ENCODE measurements around the gene NUDT14.

GRCh38 chr14:105149146-105149781 is 31.8 kb downstream of the NUDT14 start:
- TF ChIP-seq YY1 (IDR thresholded peaks at IDR 0.05; ENCODE audit: insufficient read depth, insufficient read length): no peak
- TF ChIP-seq ZNF274 (IDR thresholded peaks at IDR 0.05; ENCODE audit: low read depth, low read length): no peak
- no peak for TF ChIP-seq SUZ12 (IDR thresholded peaks at IDR 0.05; ENCODE audit: extremely low read depth, insufficient read depth, insufficient read length)
